GM21528 (cell line): ENCODE measurements around the gene GTPBP2.
A peak's percentile ranks its signal among the peaks of the same experiment; 100 is the strongest.
"Not testable (repeated sequence)": the region's sequence is repeated elsewhere in the genome, so short reads cannot be mapped to it uniquely, and the experiment has no call there.

Experiments used
- ATAC-seq: cut with Tn5 transposase; IDR thresholded peaks from one replicate; pipeline ENCODE4 v1.9.1; 2021; ENCODE audit warnings: mild to moderate bottlenecking, moderate library complexity; ENCODE audit not compliant: unreplicated experiment, low FRiP score

Gene GTPBP2

GRCh38 chr6:43665376-43665775 lies 36.3 kb upstream of the GTPBP2 start:
- ATAC-seq = no peak

- ATAC-seq = not testable (repeated sequence)
These were observed 33.9 kb upstream of the GTPBP2 start for GRCh38 chr6:43662948-43663347.

GRCh38 chr6:43658161-43658560 lies 29.1 kb upstream of the GTPBP2 start:
- no peak for ATAC-seq

- no peak for ATAC-seq
These were observed 28.2 kb upstream of the GTPBP2 start for GRCh38 chr6:43657221-43657802.

- ATAC-seq = not testable (repeated sequence)
These were observed 23.8 kb upstream of the GTPBP2 start for GRCh38 chr6:43652822-43653221.

- no peak for ATAC-seq
These were observed 19.2 kb upstream of the GTPBP2 start for GRCh38 chr6:43648248-43648647.

- ATAC-seq = no peak
These were observed 18.5 kb upstream of the GTPBP2 start for GRCh38 chr6:43647613-43648012.

GRCh38 chr6:43645613-43645964 lies 16.5 kb upstream of the GTPBP2 start:
- ATAC-seq = no peak

GRCh38 chr6:43644940-43645612 lies 16.0 kb upstream of the GTPBP2 start, which contains the start of gene RSPH9:
Gene RSPH9, plus strand, starts transcription at chr6:43645036. Its CDS starts 63 bp downstream, at chr6:43645099.
- no peak for ATAC-seq

GRCh38 chr6:43639984-43640800 lies 11.1 kb upstream of the GTPBP2 start:
- no peak for ATAC-seq

GRCh38 chr6:43636308-43636659 lies 7.2 kb upstream of the GTPBP2 start:
- no peak for ATAC-seq

- peak; percentile 72 for ATAC-seq
These were observed 6.6 kb upstream of the GTPBP2 start, which contains the start of gene MAD2L1BP for GRCh38 chr6:43635387-43636307. Gene MAD2L1BP, plus strand, starts transcription at chr6:43635840. Its CDS starts 36 bp downstream, at chr6:43635876.

GRCh38 chr6:43634702-43635303 lies 5.7 kb upstream of the GTPBP2 start:
- ATAC-seq = no peak

GRCh38 chr6:43633002-43633401 lies 3.9 kb upstream of the GTPBP2 start:
- not testable (repeated sequence) for ATAC-seq

- no peak for ATAC-seq
These were observed 2.0 kb upstream of the GTPBP2 start for GRCh38 chr6:43630980-43631619.

- peak; percentile 70 for ATAC-seq
These were observed 639 bp upstream of the GTPBP2 start for GRCh38 chr6:43629505-43630300.

- peak; percentile 23 for ATAC-seq
These were observed 516 bp downstream of the GTPBP2 start for GRCh38 chr6:43628393-43629103.
